Measurements from ENCODE around the gene HTATIP2.

Gene HTATIP2

GRCh38 chr11:20417771-20418170 lies 54.3 kb downstream of the HTATIP2 start:
- Histone ChIP-seq H3K27me3 (ENCODE audit: insufficient read depth, low read length, poor library complexity) (no peaks in the 10 kb centered on the region), H2AFZ (ENCODE audit: low read depth, low read length) (no peak overlapping the region), H4K20me1 (ENCODE audit: insufficient read depth, low read length) (no peaks in the 10 kb centered on the region), H3K79me2 (ENCODE audit: insufficient read depth, low read length) (peaks cover 2% of the 10 kb centered on the region; the same call in 1 of the 2 replicates), H3K27ac (ENCODE audit: low read length) (no peak overlapping the region), H3K4me3 (ENCODE audit: low read depth in 1 of 2, low read length in 2 of 2) (no peak overlapping the region), H3K4me1 (ENCODE audit: insufficient read depth, low read length) (no peaks in the 10 kb centered on the region), H3K4me2 (ENCODE audit: insufficient read depth, low read length) (no peak overlapping the region), H3K9me3 (ENCODE audit: insufficient read depth, low read length, severe bottlenecking) (no peaks in the 10 kb centered on the region), H3K9ac (ENCODE audit: low read depth, low read length) (no peak overlapping the region), H3K36me3 (ENCODE audit: insufficient read depth, low read length) (peaks cover 68% of the 10 kb centered on the region)
- no peak for TF ChIP-seq CTCF (IDR thresholded peaks at IDR 0.05; ENCODE audit: borderline replicate concordance, extremely low read depth, low read length, poor library complexity, severe bottlenecking)
- TF ChIP-seq EZH2 (IDR thresholded peaks at IDR 0.05; ENCODE audit: borderline replicate concordance, low read depth, low read length, severe bottlenecking): no peak
- DNase-seq: no peak
- no peak for ATAC-seq (ENCODE audit: insufficient read depth, low read depth)

GRCh38 chr11:20421946-20422345 lies 58.4 kb downstream of the HTATIP2 start:
- H3K79me2 ChIP-seq (ENCODE audit: insufficient read depth, low read length): peaks cover under 1% of the 10 kb centered on the region; the same call in 1 of the 2 replicates
- no peak overlapping the region for H3K27ac ChIP-seq (ENCODE audit: low read length)
- H3K4me1 ChIP-seq (ENCODE audit: insufficient read depth, low read length): no peaks in the 10 kb centered on the region
- no peaks in the 10 kb centered on the region for H3K27me3 ChIP-seq (ENCODE audit: insufficient read depth, low read length, poor library complexity)
- H3K4me3 ChIP-seq (ENCODE audit: low read depth in 1 of 2, low read length in 2 of 2): no peak overlapping the region
- H3K9ac ChIP-seq (ENCODE audit: low read depth, low read length): no peak overlapping the region
- DNase-seq (no peak), ATAC-seq (ENCODE audit: insufficient read depth, low read depth) (no peak)
- H2AFZ ChIP-seq (ENCODE audit: low read depth, low read length): no peak overlapping the region
- no peaks in the 10 kb centered on the region for H4K20me1 ChIP-seq (ENCODE audit: insufficient read depth, low read length)
- no peak for TF ChIP-seq CTCF (IDR thresholded peaks at IDR 0.05; ENCODE audit: borderline replicate concordance, extremely low read depth, low read length, poor library complexity, severe bottlenecking)
- no peak for TF ChIP-seq EZH2 (IDR thresholded peaks at IDR 0.05; ENCODE audit: borderline replicate concordance, low read depth, low read length, severe bottlenecking)
- no peak overlapping the region for H3K4me2 ChIP-seq (ENCODE audit: insufficient read depth, low read length)
- no peaks in the 10 kb centered on the region for H3K9me3 ChIP-seq (ENCODE audit: insufficient read depth, low read length, severe bottlenecking)
- peaks cover 51% of the 10 kb centered on the region for H3K36me3 ChIP-seq (ENCODE audit: insufficient read depth, low read length)

- peaks cover 47% of the 10 kb centered on the region; the same call in 1 of the 2 replicates for H3K36me3 ChIP-seq (ENCODE audit: insufficient read depth, low read length)
- no peaks in the 10 kb centered on the region for H3K27me3 ChIP-seq (ENCODE audit: insufficient read depth, low read length, poor library complexity)
- ATAC-seq (ENCODE audit: insufficient read depth, low read depth) (no peak), DNase-seq (no peak)
- H4K20me1 ChIP-seq (ENCODE audit: insufficient read depth, low read length): no peaks in the 10 kb centered on the region
- H3K4me2 ChIP-seq (ENCODE audit: insufficient read depth, low read length): no peak overlapping the region
- H3K9ac ChIP-seq (ENCODE audit: low read depth, low read length): no peak overlapping the region
- no peaks in the 10 kb centered on the region for H3K79me2 ChIP-seq (ENCODE audit: insufficient read depth, low read length)
- H3K9me3 ChIP-seq (ENCODE audit: insufficient read depth, low read length, severe bottlenecking): no peaks in the 10 kb centered on the region
- no peak for TF ChIP-seq EZH2 (IDR thresholded peaks at IDR 0.05; ENCODE audit: borderline replicate concordance, low read depth, low read length, severe bottlenecking)
- no peak for TF ChIP-seq CTCF (IDR thresholded peaks at IDR 0.05; ENCODE audit: borderline replicate concordance, extremely low read depth, low read length, poor library complexity, severe bottlenecking)
- H3K4me3 ChIP-seq (ENCODE audit: low read depth in 1 of 2, low read length in 2 of 2): no peak overlapping the region
- no peak overlapping the region for H2AFZ ChIP-seq (ENCODE audit: low read depth, low read length)
- no peaks in the 10 kb centered on the region for H3K4me1 ChIP-seq (ENCODE audit: insufficient read depth, low read length)
- no peak overlapping the region for H3K27ac ChIP-seq (ENCODE audit: low read length)
These were observed 65.7 kb downstream of the HTATIP2 start for GRCh38 chr11:20429216-20429615.

Measured in DND-41 (cell line).